ENCODE results near the gene PHACTR4. TPM values are rescaled to one million over a fixed set of nuclear protein-coding genes. Genes with fewer than 3 reads are reported as not detected.
A peak's percentile ranks its signal among the peaks of the same experiment; 100 is the strongest.

Gene PHACTR4
- total and polyA plus RNA-seq, 2 of the 8 experiments (the other 6 are each of a cell fraction or from before 2014, with no cell fraction given) = 23.7 to 57.8 TPM

DNA sequence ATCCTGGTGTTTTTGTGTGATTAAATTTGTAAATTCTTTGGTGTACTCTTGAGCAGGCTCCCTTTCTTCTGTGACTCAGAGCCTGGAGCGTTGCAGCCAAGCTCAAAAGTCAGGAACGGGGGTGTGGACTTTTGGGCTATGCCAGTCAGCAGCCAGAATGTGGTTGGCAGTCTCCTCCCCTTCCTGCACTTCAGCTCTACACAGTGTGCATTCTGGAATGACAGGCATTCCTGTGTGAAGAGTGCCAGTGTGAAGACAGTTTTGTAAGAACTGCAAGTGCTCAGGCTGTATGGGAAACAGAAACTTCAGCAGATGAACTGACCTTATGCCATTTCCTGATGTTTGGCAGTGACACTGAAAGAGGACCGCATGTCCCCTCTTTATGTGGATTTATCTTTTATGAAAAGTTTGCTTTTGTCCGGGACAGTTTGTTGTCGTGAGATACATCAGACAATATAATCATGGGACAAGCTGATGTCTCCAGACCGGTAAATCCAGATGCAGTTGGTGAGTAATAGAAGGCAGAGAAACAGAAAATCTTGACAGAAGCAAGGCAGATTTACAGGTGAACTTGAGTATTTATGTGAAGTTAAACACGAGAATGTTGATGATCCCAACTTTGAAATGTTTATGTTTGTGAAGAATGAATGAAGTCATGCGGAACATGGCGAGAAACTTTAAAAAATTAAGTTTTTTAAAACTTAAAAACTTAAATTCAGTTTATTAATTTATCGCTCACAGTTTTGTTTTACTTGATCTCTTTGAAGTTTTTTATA, 68.6 kb downstream of the PHACTR4 start:
- Histone ChIP-seq H2BK15ac (ENCODE audit: low read length) (no peak overlapping the region), H3K27me3 (replicated peaks in 1 of 4; ENCODE audit: control insufficient read depth in 3 of 4, extremely low read depth in 1 of 4, insufficient read depth in 3 of 4, low read length in 3 of 4) (no peaks in the 10 kb centered on the region), H2BK5ac (ENCODE audit: low read depth, low read length) (no peak overlapping the region), H3K9ac (replicated peaks in 1 of 4; ENCODE audit: extremely low read depth in 1 of 4, low read depth in 3 of 4, low read length in 3 of 4) (no peak overlapping the region), H4K20me1 (replicated peaks in 1 of 2; ENCODE audit: control insufficient read depth in 1 of 2, insufficient read depth in 2 of 2, low read length in 2 of 2) (no peaks in the 10 kb centered on the region), H3K18ac (ENCODE audit: extremely low read depth, low read length) (no peak overlapping the region), H3K4ac (replicated peaks; ENCODE audit: insufficient read length, low read depth, low read length) (no peak overlapping the region), H2BK120ac (replicated peaks; ENCODE audit: low read depth, low read length) (no peak overlapping the region), H4K91ac (replicated peaks; ENCODE audit: insufficient read length, low read length) (no peak overlapping the region), H2BK20ac (ENCODE audit: low read length) (no peak overlapping the region), H4K5ac (ENCODE audit: insufficient read length, low read depth, low read length) (no peak overlapping the region), H3K23ac (ENCODE audit: insufficient read length) (no peak overlapping the region), H2BK12ac (ENCODE audit: low read depth, low read length) (no peak overlapping the region), H3K36me3 (ENCODE audit: control insufficient read depth in 2 of 4, insufficient read depth in 4 of 4, low read length in 3 of 4) (peaks cover 0 to 4% (median 0%) of the 10 kb centered on the region in 4 experiments; a peak in 2 of 8 replicates), H3K9me3 (ENCODE audit: insufficient read depth in 2 of 2, low read depth in 1 of 2, low read length in 1 of 2) (no peaks in the 10 kb centered on the region), H3K79me1 (ENCODE audit: low read depth, low read length) (no peaks in the 10 kb centered on the region; the same call in 1 of the 2 replicates), H2AK5ac (ENCODE audit: low read depth, low read length) (no peak overlapping the region), H3K56ac (replicated peaks; ENCODE audit: insufficient read length, low read depth, low read length) (no peak overlapping the region), H3K4me2 (ENCODE audit: insufficient read depth in 1 of 2, low read depth in 2 of 2, low read length in 2 of 2) (no peak overlapping the region), H3K23me2 (ENCODE audit: low read depth, low read length) (no peaks in the 10 kb centered on the region), H3K27ac (ENCODE audit: low read depth, low read length) (no peak overlapping the region), H4K8ac (ENCODE audit: extremely low read depth, insufficient read depth, low read length) (no peak overlapping the region), H3K79me2 (ENCODE audit: control insufficient read depth in 1 of 2, insufficient read depth in 2 of 2, low read length in 2 of 2) (peaks cover 0 to 3% of the 10 kb centered on the region in 2 experiments; a peak in 1 of 4 replicates), H3K14ac (ENCODE audit: insufficient read length) (no peak overlapping the region), H2AFZ (ENCODE audit: low read length) (no peak overlapping the region), H3K4me1 (replicated peaks in 1 of 4; ENCODE audit: control insufficient read depth in 3 of 4, insufficient read depth in 4 of 4, low read length in 3 of 4) (peaks cover 0 to 9% (median 1%) of the 10 kb centered on the region in 4 experiments; a peak in 4 of 7 replicates), H3K4me3 (ENCODE audit: extremely low read depth in 1 of 4, insufficient read depth in 2 of 4, low read depth in 3 of 4, low read length in 4 of 4) (no peak overlapping the region)
- ChIA-PET POLR2A (ENCODE audit: partially characterized antibody) (interaction anchor here (3.6 kb wide), 1 partner anchor 72 kb away, joined by 17 read pairs; no protein-coding TSS in a partner anchor), CTCF (ENCODE audit: partially characterized antibody) (interaction anchor here (0.5 to 1.6 kb wide), 4 partner anchors 10 to 185 kb away, joined by 3 to 7 read pairs (median 4); no protein-coding TSS in a partner anchor)
- peak in 1 of 2 experiments; percentile 7 for DNase-seq (ENCODE audit: low read depth in 1 of 2, low spot score in 2 of 2)
- FAIRE-seq = no peak
- 74% methylated on average over 10 of the region's 10 CpGs; no CpG with 5 or more reads in 1 of the 2 experiments for WGBS, 2 experiments (ENCODE audit: extremely low coverage in 1 of 2, insufficient coverage in 1 of 2, insufficient read length in 1 of 2, insufficient replicate concordance in 2 of 2, low coverage in 1 of 2, low lambda C conversion rate in 2 of 2, missing lambda C conversion rate in 1 of 2)
- TF ChIP-seq RAD21 (IDR thresholded peaks at IDR 0.05 in 1 of 2, conservative IDR thresholded peaks at IDR 0.05 in 1 of 2; ENCODE audit: low read depth in 2 of 2, low read length in 2 of 2) (no peak), SAP30 (IDR thresholded peaks at IDR 0.05; ENCODE audit: insufficient read depth, insufficient replicate concordance, low read length) (no peak), EZH2 (IDR thresholded peaks at IDR 0.05; ENCODE audit: low read depth, low read length, severe bottlenecking) (no peak), CTBP2 (IDR thresholded peaks at IDR 0.05; ENCODE audit: borderline replicate concordance, insufficient read depth, insufficient read length, low read length) (no peak), SP2 (IDR thresholded peaks at IDR 0.05; ENCODE audit: low read length) (no peak), KDM1A (IDR thresholded peaks at IDR 0.05; ENCODE audit: borderline replicate concordance, low read length) (no peak), BRCA1 (IDR thresholded peaks at IDR 0.05; ENCODE audit: low read depth, low read length) (no peak), EGR1 (IDR thresholded peaks at IDR 0.05; ENCODE audit: borderline replicate concordance, low read depth, low read length) (no peak), NRF1 (IDR thresholded peaks at IDR 0.05; ENCODE audit: low read depth, low read length) (no peak)
- TF ChIP-seq, protein P1, sequence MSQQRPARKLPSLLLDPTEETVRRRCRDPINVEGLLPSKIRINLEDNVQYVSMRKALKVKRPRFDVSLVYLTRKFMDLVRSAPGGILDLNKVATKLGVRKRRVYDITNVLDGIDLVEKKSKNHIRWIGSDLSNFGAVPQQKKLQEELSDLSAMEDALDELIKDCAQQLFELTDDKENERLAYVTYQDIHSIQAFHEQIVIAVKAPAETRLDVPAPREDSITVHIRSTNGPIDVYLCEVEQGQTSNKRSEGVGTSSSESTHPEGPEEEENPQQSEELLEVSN (IDR thresholded peaks at IDR 0.05) = no peak

Data from H1 (cell line).